Neutrophil (primary cell): ENCODE results near the gene ZYG11B.
A peak's percentile ranks its signal among the peaks of the same experiment; 100 is the strongest.
"Not testable (repeated sequence)": the region's sequence is repeated elsewhere in the genome, so short reads cannot be mapped to it uniquely, and the experiment has no call there.

ENCODE experiments used
- H3K27ac ChIP-seq: fragments of 200-600 bp; sonication (generic); 2 replicates; pipeline ENCODE4 v1.5.1; 2016; ENCODE audit warnings: mild to moderate bottlenecking, moderate library complexity
- H3K27me3 ChIP-seq: fragments of 200-600 bp; sonication (generic); 2 replicates; pipeline ENCODE4 v1.6.0; 2016; ENCODE audit warnings: mild to moderate bottlenecking
- H3K36me3 ChIP-seq: fragments of 200-600 bp; sonication (generic); 2 replicates; pipeline ENCODE4 v1.5.1; 2017
- H3K4me1 ChIP-seq, 2 experiments: fragments of 200-600 bp in 1 of 2; sonication (generic) in 1 of 2; 1 replicate in 1 of 2; 2 replicates in 1 of 2; pipeline versions ENCODE4 v1.5.1 to v1.6.1; 2013 to 2016; ENCODE audit warnings: low read depth in 1 of 2, low read length in 1 of 2, mild to moderate bottlenecking in 1 of 2, moderate library complexity in 1 of 2; ENCODE audit not compliant: control insufficient read depth in 1 of 2, insufficient read depth in 1 of 2
- H3K4me3 ChIP-seq, 2 experiments: fragments of 200-600 bp in 1 of 2; sonication (generic) in 1 of 2; 1 replicate in 1 of 2; 2 replicates in 1 of 2; pipeline ENCODE4 v1.5.1; 2013 to 2016; ENCODE audit warnings: low read depth in 1 of 2, low read length in 1 of 2, mild to moderate bottlenecking in 1 of 2, moderate library complexity in 1 of 2
- H3K9me3 ChIP-seq: fragments of 200-600 bp; sonication (generic); 2 replicates; pipeline ENCODE4 v1.5.1; 2016
- TF ChIP-seq, protein P1 (sequence below): fragments of 200-600 bp; sonication (generic); IDR thresholded peaks from 2 replicates; pipeline ENCODE4 v1.5.1; 2016; ENCODE audit warnings: antibody characterized with exemption

The ZYG11B gene

DNA sequence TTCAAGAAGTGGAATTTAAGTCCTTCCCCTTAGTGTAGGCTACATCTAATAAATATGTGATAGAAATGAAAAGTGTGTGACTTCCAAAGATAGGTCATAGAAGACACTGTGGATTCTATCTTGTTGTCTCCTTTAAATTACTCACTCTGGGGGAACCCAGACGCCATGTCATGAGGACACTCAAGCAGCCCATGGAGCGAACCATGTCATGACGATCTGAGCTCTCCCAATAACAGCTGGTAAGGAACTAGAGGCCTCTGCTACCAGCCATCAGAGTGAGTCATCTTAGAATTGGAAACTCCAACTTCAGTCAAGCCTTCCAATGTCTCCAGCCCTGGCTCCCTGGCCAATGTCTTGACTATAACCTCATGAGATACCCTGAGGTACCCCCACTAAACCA is 34.4 kb upstream of the ZYG11B start:
- Histone ChIP-seq H3K27me3 (no peaks in the 10 kb centered on the region), H3K4me1 (no peaks in the 10 kb centered on the region), H3K4me3 (no peak overlapping the region), H3K27ac (no peak overlapping the region), H3K9me3 (no peaks in the 10 kb centered on the region), H3K36me3 (no peaks in the 10 kb centered on the region)
- TF ChIP-seq, protein P1, sequence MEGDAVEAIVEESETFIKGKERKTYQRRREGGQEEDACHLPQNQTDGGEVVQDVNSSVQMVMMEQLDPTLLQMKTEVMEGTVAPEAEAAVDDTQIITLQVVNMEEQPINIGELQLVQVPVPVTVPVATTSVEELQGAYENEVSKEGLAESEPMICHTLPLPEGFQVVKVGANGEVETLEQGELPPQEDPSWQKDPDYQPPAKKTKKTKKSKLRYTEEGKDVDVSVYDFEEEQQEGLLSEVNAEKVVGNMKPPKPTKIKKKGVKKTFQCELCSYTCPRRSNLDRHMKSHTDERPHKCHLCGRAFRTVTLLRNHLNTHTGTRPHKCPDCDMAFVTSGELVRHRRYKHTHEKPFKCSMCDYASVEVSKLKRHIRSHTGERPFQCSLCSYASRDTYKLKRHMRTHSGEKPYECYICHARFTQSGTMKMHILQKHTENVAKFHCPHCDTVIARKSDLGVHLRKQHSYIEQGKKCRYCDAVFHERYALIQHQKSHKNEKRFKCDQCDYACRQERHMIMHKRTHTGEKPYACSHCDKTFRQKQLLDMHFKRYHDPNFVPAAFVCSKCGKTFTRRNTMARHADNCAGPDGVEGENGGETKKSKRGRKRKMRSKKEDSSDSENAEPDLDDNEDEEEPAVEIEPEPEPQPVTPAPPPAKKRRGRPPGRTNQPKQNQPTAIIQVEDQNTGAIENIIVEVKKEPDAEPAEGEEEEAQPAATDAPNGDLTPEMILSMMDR = no peak

DNA sequence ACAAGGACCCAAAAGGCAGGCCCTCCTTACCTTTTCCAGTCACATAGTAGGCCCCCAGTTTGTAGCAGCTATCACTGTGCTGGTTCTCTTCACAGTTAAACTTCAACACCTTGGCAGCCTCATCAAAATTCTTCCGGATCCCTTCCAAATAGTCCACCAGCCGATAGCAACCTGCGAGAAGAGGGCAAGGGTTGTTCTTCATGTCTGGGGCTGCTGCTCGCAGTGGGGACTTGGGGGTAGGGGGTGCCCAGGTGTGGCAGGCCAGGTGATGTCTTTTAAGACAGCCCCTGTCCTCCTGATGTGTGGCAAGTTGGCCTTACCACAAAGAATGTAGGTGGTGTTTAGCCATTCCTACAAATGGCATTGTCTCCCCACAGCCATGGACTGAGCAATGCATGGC is 33.6 kb upstream of the ZYG11B start:
- Histone ChIP-seq H3K36me3 (no peaks in the 10 kb centered on the region), H3K27ac (no peak overlapping the region)
- TF ChIP-seq, protein P1 = no peak

DNA sequence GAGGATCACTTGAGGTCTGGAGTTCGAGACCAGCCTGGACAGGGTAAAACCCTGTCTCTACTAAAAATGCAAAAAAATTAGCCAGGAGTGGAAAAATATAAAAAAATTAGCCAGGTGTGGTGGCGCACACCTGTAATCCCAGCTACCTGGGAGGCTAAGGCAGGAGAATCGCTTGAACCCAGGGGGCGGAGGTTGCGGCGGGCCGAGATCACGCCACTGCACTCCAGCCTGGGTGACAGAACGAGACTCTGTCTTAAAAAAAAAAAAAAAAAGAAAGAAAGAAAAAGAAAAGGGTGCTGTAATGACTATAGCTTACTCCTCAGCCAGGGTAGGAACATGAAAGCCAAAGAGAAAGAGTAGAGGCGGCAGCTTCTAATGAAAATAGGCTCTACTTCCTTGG is 32.9 kb upstream of the ZYG11B start:
- H3K9me3 ChIP-seq, H3K27ac ChIP-seq, H3K4me3 ChIP-seq, H3K27me3 ChIP-seq, H3K36me3 ChIP-seq: not testable (repeated sequence)
- H3K4me1 ChIP-seq = peaks cover 9 to 12% of the 10 kb centered on the region in 2 experiments

More for the DNA sequence above, 33.6 kb upstream of the ZYG11B start:
- Histone ChIP-seq H3K9me3 (no peaks in the 10 kb centered on the region), H3K4me3 (no peak overlapping the region), H3K27me3 (no peaks in the 10 kb centered on the region), H3K4me1 (peaks cover 6% of the 10 kb centered on the region in 2 experiments)

DNA sequence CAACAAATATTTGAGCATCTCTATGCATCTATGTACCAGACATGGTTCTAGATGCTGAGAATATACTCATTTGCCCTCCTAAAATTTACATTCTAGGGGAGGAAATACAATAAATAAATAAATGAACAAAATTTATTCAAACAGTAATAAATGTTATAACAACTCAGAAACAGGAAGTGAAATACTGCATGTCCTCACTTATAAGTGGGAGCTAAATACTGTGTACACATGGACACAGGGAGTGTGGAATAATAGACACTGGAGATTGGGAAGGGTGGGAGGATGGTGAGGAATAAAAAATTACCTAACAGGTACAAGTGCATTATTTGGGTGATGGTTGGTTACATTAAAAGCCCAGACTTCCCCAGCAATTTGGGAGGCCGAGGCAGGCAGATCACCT is 32.4 kb upstream of the ZYG11B start:
- Histone ChIP-seq H3K27ac (no peak overlapping the region), H3K4me1 (peaks cover 14 to 16% of the 10 kb centered on the region in 2 experiments), H3K9me3 (no peaks in the 10 kb centered on the region), H3K36me3 (no peaks in the 10 kb centered on the region), H3K27me3 (no peaks in the 10 kb centered on the region), H3K4me3 (no peak overlapping the region)
- TF ChIP-seq, protein P1 = no peak

DNA sequence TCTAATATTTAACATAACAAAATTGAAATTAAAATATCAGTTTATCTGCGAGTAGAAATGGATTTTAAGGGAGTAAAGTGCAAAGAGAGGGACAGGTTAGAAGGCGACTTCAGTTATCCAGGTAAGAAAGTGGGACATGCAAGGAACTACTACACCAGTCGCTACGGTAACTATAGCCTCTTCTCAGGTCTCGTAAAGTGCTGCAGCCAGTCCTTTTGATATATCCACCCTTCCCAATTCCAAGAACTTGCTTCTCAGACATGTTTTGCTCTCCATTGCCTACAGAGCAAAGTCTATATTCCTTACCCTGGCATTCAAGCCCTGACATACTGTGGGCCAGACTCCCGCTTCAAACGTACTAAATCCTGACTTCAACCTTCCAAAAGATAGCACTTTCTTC is 30.6 kb upstream of the ZYG11B start:
- H3K4me1 ChIP-seq = peaks cover 14 to 16% of the 10 kb centered on the region in 2 experiments
- no peak overlapping the region for H3K27ac ChIP-seq
- no peaks in the 10 kb centered on the region for H3K9me3 ChIP-seq
- no peaks in the 10 kb centered on the region for H3K27me3 ChIP-seq
- H3K4me3 ChIP-seq = no peak overlapping the region
- H3K36me3 ChIP-seq = no peaks in the 10 kb centered on the region
- TF ChIP-seq, protein P1 = no peak

DNA sequence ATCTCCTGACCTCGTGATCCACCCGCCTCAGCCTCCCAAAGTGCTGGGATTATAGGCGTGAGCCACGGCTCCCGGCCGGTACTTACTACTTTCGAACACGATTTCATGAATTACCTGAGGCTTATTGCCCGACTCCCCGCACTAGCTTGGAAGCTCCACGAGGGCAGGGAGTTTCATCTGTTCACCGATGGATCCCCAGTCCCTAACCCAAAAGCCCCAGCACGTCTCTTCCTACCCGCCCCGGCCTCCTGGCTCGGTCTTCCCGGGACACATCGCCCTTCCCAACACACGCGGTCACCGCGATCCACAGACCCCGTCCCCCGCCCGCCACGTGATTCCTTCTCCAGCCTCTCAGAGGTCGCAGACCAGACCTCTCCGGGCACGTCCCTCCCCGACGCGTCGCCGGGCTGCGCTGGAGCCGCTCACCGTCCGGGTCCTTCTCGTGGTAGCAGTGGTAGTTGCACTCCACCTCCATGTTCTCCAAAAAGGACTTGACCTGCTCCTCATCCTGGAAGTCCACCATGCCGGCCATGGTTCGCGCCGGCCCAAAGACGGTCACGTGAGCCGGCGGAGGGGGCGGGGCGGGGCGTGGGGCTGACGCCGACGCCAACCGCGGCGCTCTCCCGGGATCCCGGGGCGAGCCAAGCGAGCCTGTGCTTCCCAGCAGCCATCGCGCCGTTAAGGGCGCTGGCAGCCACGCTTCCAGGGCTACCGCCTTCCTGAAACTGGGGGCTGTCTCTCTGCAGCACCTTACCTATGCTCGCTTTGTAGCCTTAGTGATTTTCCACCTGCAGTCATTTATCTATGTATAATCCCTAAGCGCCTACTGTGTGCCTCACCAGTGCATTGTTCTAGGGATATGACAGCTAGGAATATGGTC is 28.2 kb upstream of the ZYG11B start, which contains the start of gene COA7:
Gene COA7, minus strand, starts transcription at position 553 of the 880 bp plus-strand sequence. Its CDS starts 21 bp downstream, at position 532.
- TF ChIP-seq, protein P1 = peak; percentile 21
- peak within 1 kb of the TSS; percentile 79 to 91 for H3K4me3 ChIP-seq
- H3K27me3 ChIP-seq = no peaks in the 10 kb centered on the region
- H3K36me3 ChIP-seq = no peaks in the 10 kb centered on the region
- peak within 1 kb of the TSS; percentile 54 for H3K27ac ChIP-seq
- H3K9me3 ChIP-seq = no peaks in the 10 kb centered on the region
- H3K4me1 ChIP-seq = peaks cover 24 to 30% of the 10 kb centered on the region in 2 experiments
